ENCODE measurements around the gene ANP32A.

Gene ANP32A

GRCh38 chr15:68781766-68782588 is 38.7 kb downstream of the ANP32A start:
- H3K27me3 ChIP-seq (ENCODE audit: insufficient read depth, low read length), result no peaks in the 10 kb centered on the region
- no peaks in the 10 kb centered on the region for H3K4me1 ChIP-seq (ENCODE audit: control insufficient read depth, insufficient read depth, low read length, unreplicated experiment)
- no peak overlapping the region for H3K27ac ChIP-seq (ENCODE audit: low read depth, low read length)
- peaks cover 5% of the 10 kb centered on the region; the same call in 1 of the 2 replicates for H3K36me3 ChIP-seq (ENCODE audit: insufficient read depth, low read length)
- no peak overlapping the region for H3K4me3 ChIP-seq (ENCODE audit: low read depth, low read length)
- no peaks in the 10 kb centered on the region for H3K79me2 ChIP-seq (ENCODE audit: control insufficient read depth, insufficient read depth, low read length, unreplicated experiment)
- H2AFZ ChIP-seq (ENCODE audit: low read length, unreplicated experiment), result no peak overlapping the region

- Histone ChIP-seq H3K4me3 (ENCODE audit: low read depth, low read length) (no peak overlapping the region), H3K27me3 (ENCODE audit: insufficient read depth, low read length) (no peaks in the 10 kb centered on the region), H2AFZ (ENCODE audit: low read length, unreplicated experiment) (no peak overlapping the region), H3K27ac (ENCODE audit: low read depth, low read length) (no peak overlapping the region), H3K79me2 (ENCODE audit: control insufficient read depth, insufficient read depth, low read length, unreplicated experiment) (no peaks in the 10 kb centered on the region), H3K4me1 (ENCODE audit: control insufficient read depth, insufficient read depth, low read length, unreplicated experiment) (no peaks in the 10 kb centered on the region), H3K36me3 (ENCODE audit: insufficient read depth, low read length) (peaks cover 5% of the 10 kb centered on the region; the same call in 1 of the 2 replicates)
These were observed 39.5 kb downstream of the ANP32A start for GRCh38 chr15:68781217-68781616.

GRCh38 chr15:68778876-68779275 is 41.8 kb downstream of the ANP32A start:
- Histone ChIP-seq H3K27ac (ENCODE audit: low read depth, low read length) (no peak overlapping the region), H3K27me3 (ENCODE audit: insufficient read depth, low read length) (no peaks in the 10 kb centered on the region), H2AFZ (ENCODE audit: low read length, unreplicated experiment) (no peak overlapping the region), H3K4me1 (ENCODE audit: control insufficient read depth, insufficient read depth, low read length, unreplicated experiment) (no peaks in the 10 kb centered on the region), H3K36me3 (ENCODE audit: insufficient read depth, low read length) (peaks cover 5% of the 10 kb centered on the region; the same call in 1 of the 2 replicates), H3K79me2 (ENCODE audit: control insufficient read depth, insufficient read depth, low read length, unreplicated experiment) (no peaks in the 10 kb centered on the region), H3K4me3 (ENCODE audit: low read depth, low read length) (no peak overlapping the region)

GRCh38 chr15:68776477-68777270 is 44.0 kb downstream of the ANP32A start:
- Histone ChIP-seq H3K4me1 (ENCODE audit: control insufficient read depth, insufficient read depth, low read length, unreplicated experiment) (no peaks in the 10 kb centered on the region), H2AFZ (ENCODE audit: low read length, unreplicated experiment) (no peak overlapping the region), H3K36me3 (ENCODE audit: insufficient read depth, low read length) (peaks cover 5% of the 10 kb centered on the region; the same call in 1 of the 2 replicates), H3K27me3 (ENCODE audit: insufficient read depth, low read length) (no peaks in the 10 kb centered on the region), H3K27ac (ENCODE audit: low read depth, low read length) (no peak overlapping the region), H3K4me3 (ENCODE audit: low read depth, low read length) (no peak overlapping the region), H3K79me2 (ENCODE audit: control insufficient read depth, insufficient read depth, low read length, unreplicated experiment) (no peaks in the 10 kb centered on the region)

- H3K79me2 ChIP-seq (ENCODE audit: control insufficient read depth, insufficient read depth, low read length, unreplicated experiment), result no peaks in the 10 kb centered on the region
- H3K4me3 ChIP-seq (ENCODE audit: low read depth, low read length), result no peak overlapping the region
- H3K27ac ChIP-seq (ENCODE audit: low read depth, low read length), result no peak overlapping the region
- no peaks in the 10 kb centered on the region for H3K4me1 ChIP-seq (ENCODE audit: control insufficient read depth, insufficient read depth, low read length, unreplicated experiment)
- H3K36me3 ChIP-seq (ENCODE audit: insufficient read depth, low read length), result peaks cover 5% of the 10 kb centered on the region; the same call in 1 of the 2 replicates
- H3K27me3 ChIP-seq (ENCODE audit: insufficient read depth, low read length), result no peaks in the 10 kb centered on the region
- H2AFZ ChIP-seq (ENCODE audit: low read length, unreplicated experiment), result no peak overlapping the region
These were observed 44.8 kb downstream of the ANP32A start for GRCh38 chr15:68775671-68776476.

- Histone ChIP-seq H3K4me1 (ENCODE audit: control insufficient read depth, insufficient read depth, low read length, unreplicated experiment) (no peaks in the 10 kb centered on the region), H3K4me3 (ENCODE audit: low read depth, low read length) (no peak overlapping the region), H2AFZ (ENCODE audit: low read length, unreplicated experiment) (no peak overlapping the region), H3K27me3 (ENCODE audit: insufficient read depth, low read length) (no peaks in the 10 kb centered on the region), H3K79me2 (ENCODE audit: control insufficient read depth, insufficient read depth, low read length, unreplicated experiment) (no peaks in the 10 kb centered on the region), H3K36me3 (ENCODE audit: insufficient read depth, low read length) (peaks cover 5% of the 10 kb centered on the region; the same call in 1 of the 2 replicates), H3K27ac (ENCODE audit: low read depth, low read length) (no peak overlapping the region)
These were observed 45.5 kb downstream of the ANP32A start for GRCh38 chr15:68775236-68775577.

GRCh38 chr15:68774521-68775235 is 46.0 kb downstream of the ANP32A start:
- peaks cover 5% of the 10 kb centered on the region; the same call in 1 of the 2 replicates for H3K36me3 ChIP-seq (ENCODE audit: insufficient read depth, low read length)
- no peak overlapping the region for H3K4me3 ChIP-seq (ENCODE audit: low read depth, low read length)
- no peaks in the 10 kb centered on the region for H3K27me3 ChIP-seq (ENCODE audit: insufficient read depth, low read length)
- no peak overlapping the region for H2AFZ ChIP-seq (ENCODE audit: low read length, unreplicated experiment)
- no peaks in the 10 kb centered on the region for H3K79me2 ChIP-seq (ENCODE audit: control insufficient read depth, insufficient read depth, low read length, unreplicated experiment)
- no peaks in the 10 kb centered on the region for H3K4me1 ChIP-seq (ENCODE audit: control insufficient read depth, insufficient read depth, low read length, unreplicated experiment)
- no peak overlapping the region for H3K27ac ChIP-seq (ENCODE audit: low read depth, low read length)

GRCh38 chr15:68774120-68774519 is 46.6 kb downstream of the ANP32A start:
- Histone ChIP-seq H3K27me3 (ENCODE audit: insufficient read depth, low read length) (no peaks in the 10 kb centered on the region), H3K79me2 (ENCODE audit: control insufficient read depth, insufficient read depth, low read length, unreplicated experiment) (no peaks in the 10 kb centered on the region)

GRCh38 chr15:68773036-68773435 is 47.7 kb downstream of the ANP32A start:
- H3K79me2 ChIP-seq (ENCODE audit: control insufficient read depth, insufficient read depth, low read length, unreplicated experiment), result no peaks in the 10 kb centered on the region
- no peaks in the 10 kb centered on the region for H3K27me3 ChIP-seq (ENCODE audit: insufficient read depth, low read length)
- H3K4me1 ChIP-seq (ENCODE audit: control insufficient read depth, insufficient read depth, low read length, unreplicated experiment), result peaks cover 7% of the 10 kb centered on the region
- no peak overlapping the region for H3K27ac ChIP-seq (ENCODE audit: low read depth, low read length)
- peaks cover 3% of the 10 kb centered on the region; the same call in 1 of the 2 replicates for H3K36me3 ChIP-seq (ENCODE audit: insufficient read depth, low read length)
- no peak overlapping the region for H2AFZ ChIP-seq (ENCODE audit: low read length, unreplicated experiment)
- H3K4me3 ChIP-seq (ENCODE audit: low read depth, low read length), result no peak overlapping the region

More at GRCh38 chr15:68774120-68774519, 46.6 kb downstream of the ANP32A start:
- Histone ChIP-seq H3K27ac (ENCODE audit: low read depth, low read length) (no peak overlapping the region), H2AFZ (ENCODE audit: low read length, unreplicated experiment) (no peak overlapping the region), H3K36me3 (ENCODE audit: insufficient read depth, low read length) (peaks cover 5% of the 10 kb centered on the region; the same call in 1 of the 2 replicates), H3K4me1 (ENCODE audit: control insufficient read depth, insufficient read depth, low read length, unreplicated experiment) (no peaks in the 10 kb centered on the region), H3K4me3 (ENCODE audit: low read depth, low read length) (no peak overlapping the region)

- no peaks in the 10 kb centered on the region for H3K36me3 ChIP-seq (ENCODE audit: insufficient read depth, low read length)
- no peak overlapping the region for H3K27ac ChIP-seq (ENCODE audit: low read depth, low read length)
- no peak overlapping the region for H3K4me3 ChIP-seq (ENCODE audit: low read depth, low read length)
- H3K79me2 ChIP-seq (ENCODE audit: control insufficient read depth, insufficient read depth, low read length, unreplicated experiment), result no peaks in the 10 kb centered on the region
- peaks cover 9% of the 10 kb centered on the region for H3K4me1 ChIP-seq (ENCODE audit: control insufficient read depth, insufficient read depth, low read length, unreplicated experiment)
- no peak overlapping the region for H2AFZ ChIP-seq (ENCODE audit: low read length, unreplicated experiment)
- no peaks in the 10 kb centered on the region for H3K27me3 ChIP-seq (ENCODE audit: insufficient read depth, low read length)
These were observed 50.5 kb downstream of the ANP32A start for GRCh38 chr15:68770216-68770615.

All from ACC112 (cell line).